ENCODE data around the gene DST.

Gene DST

GRCh38 chr6:56642366-56643261, at the start of gene DST:
Gene DST (minus strand): TSS chr6:56642889.
- DNase-seq (ENCODE audit: low read depth in 3 of 3) = no peak

- no peak for DNase-seq (ENCODE audit: low read depth in 3 of 3)
These were observed 49.1 kb upstream of the DST start for GRCh38 chr6:56691814-56692213.

GRCh38 chr6:56691286-56691595, 48.6 kb upstream of the DST start:
- DNase-seq (ENCODE audit: low read depth in 3 of 3) = no peak

- no peak for DNase-seq (ENCODE audit: low read depth in 3 of 3)
These were observed 48.0 kb upstream of the DST start for GRCh38 chr6:56690519-56691285.

- no peak for DNase-seq (ENCODE audit: low read depth in 3 of 3)
These were observed 47.0 kb upstream of the DST start for GRCh38 chr6:56689663-56690062.

GRCh38 chr6:56689114-56689513, 46.4 kb upstream of the DST start:
- DNase-seq (ENCODE audit: low read depth in 3 of 3) = no peak

- DNase-seq (ENCODE audit: low read depth in 3 of 3) = no peak
These were observed 45.8 kb upstream of the DST start for GRCh38 chr6:56688521-56688920.

GRCh38 chr6:56687551-56687950, 44.9 kb upstream of the DST start:
- no peak for DNase-seq (ENCODE audit: low read depth in 3 of 3)

- no peak for DNase-seq (ENCODE audit: low read depth in 3 of 3)
These were observed 43.7 kb upstream of the DST start for GRCh38 chr6:56686429-56686828.

GRCh38 chr6:56685994-56686393, 43.3 kb upstream of the DST start:
- DNase-seq (ENCODE audit: low read depth in 3 of 3) = no peak

GRCh38 chr6:56685102-56685733, 42.5 kb upstream of the DST start:
- no peak for DNase-seq (ENCODE audit: low read depth in 3 of 3)

GRCh38 chr6:56684342-56685101, 41.8 kb upstream of the DST start:
- no peak for DNase-seq (ENCODE audit: low read depth in 3 of 3)

- no peak for DNase-seq (ENCODE audit: low read depth in 3 of 3)
These were observed 41.2 kb upstream of the DST start for GRCh38 chr6:56683882-56684281.

GRCh38 chr6:56682635-56683034, 39.9 kb upstream of the DST start:
- no peak for DNase-seq (ENCODE audit: low read depth in 3 of 3)

GRCh38 chr6:56677559-56677958, 34.9 kb upstream of the DST start:
- DNase-seq (ENCODE audit: low read depth in 3 of 3) = no peak

- no peak for DNase-seq (ENCODE audit: low read depth in 3 of 3)
These were observed 29.2 kb upstream of the DST start for GRCh38 chr6:56671651-56672461.

GRCh38 chr6:56671160-56671559, 28.5 kb upstream of the DST start:
- no peak for DNase-seq (ENCODE audit: low read depth in 3 of 3)

GRCh38 chr6:56669041-56669440, 26.4 kb upstream of the DST start:
- no peak for DNase-seq (ENCODE audit: low read depth in 3 of 3)

- DNase-seq (ENCODE audit: low read depth in 3 of 3) = no peak
These were observed 25.5 kb upstream of the DST start for GRCh38 chr6:56668158-56668557.

GRCh38 chr6:56667336-56667735, 24.6 kb upstream of the DST start:
- DNase-seq (ENCODE audit: low read depth in 3 of 3) = no peak

- DNase-seq (ENCODE audit: low read depth in 3 of 3) = no peak
These were observed 21.3 kb upstream of the DST start for GRCh38 chr6:56664029-56664428.
